Measurements from ENCODE around the gene MCCC2. TPM values are rescaled to one million over a fixed set of nuclear protein-coding genes. Genes with fewer than 3 reads are reported as not detected.

MCCC2 gene
- total RNA-seq, 4 donors from 2014 or later: 37.3 to 50.3 (median 43.3) TPM

- DNase-seq: no peak
- TF ChIP-seq, protein P1, sequence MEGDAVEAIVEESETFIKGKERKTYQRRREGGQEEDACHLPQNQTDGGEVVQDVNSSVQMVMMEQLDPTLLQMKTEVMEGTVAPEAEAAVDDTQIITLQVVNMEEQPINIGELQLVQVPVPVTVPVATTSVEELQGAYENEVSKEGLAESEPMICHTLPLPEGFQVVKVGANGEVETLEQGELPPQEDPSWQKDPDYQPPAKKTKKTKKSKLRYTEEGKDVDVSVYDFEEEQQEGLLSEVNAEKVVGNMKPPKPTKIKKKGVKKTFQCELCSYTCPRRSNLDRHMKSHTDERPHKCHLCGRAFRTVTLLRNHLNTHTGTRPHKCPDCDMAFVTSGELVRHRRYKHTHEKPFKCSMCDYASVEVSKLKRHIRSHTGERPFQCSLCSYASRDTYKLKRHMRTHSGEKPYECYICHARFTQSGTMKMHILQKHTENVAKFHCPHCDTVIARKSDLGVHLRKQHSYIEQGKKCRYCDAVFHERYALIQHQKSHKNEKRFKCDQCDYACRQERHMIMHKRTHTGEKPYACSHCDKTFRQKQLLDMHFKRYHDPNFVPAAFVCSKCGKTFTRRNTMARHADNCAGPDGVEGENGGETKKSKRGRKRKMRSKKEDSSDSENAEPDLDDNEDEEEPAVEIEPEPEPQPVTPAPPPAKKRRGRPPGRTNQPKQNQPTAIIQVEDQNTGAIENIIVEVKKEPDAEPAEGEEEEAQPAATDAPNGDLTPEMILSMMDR (IDR thresholded peaks at IDR 0.05): no peak
- Histone ChIP-seq H3K36me3 (peaks cover 0 to 59% (median 0%) of the 10 kb centered on the region in 3 donors), H3K27me3 (no peaks in the 10 kb centered on the region), H3K4me3 (no peak overlapping the region), H3K4me1 (no peaks in the 10 kb centered on the region), H3K9me3 (no peaks in the 10 kb centered on the region), H3K27ac (no peak overlapping the region)
Measured at GRCh38 chr5:71651579-71651978, 64.4 kb downstream of the MCCC2 start.

DNA sequence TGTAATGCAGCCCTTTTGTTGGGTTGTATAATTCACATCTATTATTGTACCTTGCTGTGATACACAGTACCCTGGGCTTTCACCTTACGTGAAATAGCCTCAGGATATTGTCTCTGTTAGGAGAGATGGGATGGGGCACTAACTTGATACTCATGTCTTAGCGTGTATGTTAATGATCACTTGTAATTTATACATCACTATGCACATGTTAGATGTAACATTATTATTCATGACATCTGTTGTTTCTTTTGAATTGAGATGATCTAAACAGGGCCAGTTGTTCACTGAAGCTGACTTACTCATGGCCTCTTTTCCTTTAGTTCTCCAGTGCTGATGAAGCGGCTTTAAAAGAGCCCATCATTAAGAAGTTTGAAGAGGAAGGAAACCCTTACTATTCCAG is 65.2 kb downstream of the MCCC2 start:
- H3K27ac ChIP-seq: no peak overlapping the region
- H3K4me3 ChIP-seq: no peak overlapping the region
- H3K27me3 ChIP-seq: no peaks in the 10 kb centered on the region
- no peak for DNase-seq
- no peaks in the 10 kb centered on the region for H3K4me1 ChIP-seq
- H3K36me3 ChIP-seq: peaks cover 0 to 59% (median 0%) of the 10 kb centered on the region in 3 donors
- no peaks in the 10 kb centered on the region for H3K9me3 ChIP-seq
- TF ChIP-seq, protein P1 (IDR thresholded peaks at IDR 0.05): no peak
- no peak for TF ChIP-seq POLR2A (IDR thresholded peaks at IDR 0.05)

GRCh38 chr5:71652803-71653543 is 65.8 kb downstream of the MCCC2 start:
- no peak overlapping the region for H3K4me3 ChIP-seq
- peaks cover 0 to 65% (median 0%) of the 10 kb centered on the region in 3 donors for H3K36me3 ChIP-seq
- no peak overlapping the region for H3K27ac ChIP-seq
- no peaks in the 10 kb centered on the region for H3K9me3 ChIP-seq
- no peak for TF ChIP-seq POLR2A (IDR thresholded peaks at IDR 0.05)
- TF ChIP-seq, protein P1 (IDR thresholded peaks at IDR 0.05): no peak
- H3K27me3 ChIP-seq: no peaks in the 10 kb centered on the region
- no peak for DNase-seq
- no peaks in the 10 kb centered on the region for H3K4me1 ChIP-seq

GRCh38 chr5:71658916-71659662 is 71.9 kb downstream of the MCCC2 start:
- Histone ChIP-seq H3K27ac (no peak overlapping the region), H3K9me3 (no peaks in the 10 kb centered on the region), H3K4me1 (no peaks in the 10 kb centered on the region), H3K36me3 (peaks cover 0 to 37% (median 0%) of the 10 kb centered on the region in 3 donors), H3K4me3 (no peak overlapping the region), H3K27me3 (no peaks in the 10 kb centered on the region)
- TF ChIP-seq, protein P1 (IDR thresholded peaks at IDR 0.05): peak in 4 of 6 experiments; percentile 20 to 50 (median 40)
- no peak for TF ChIP-seq POLR2A (IDR thresholded peaks at IDR 0.05)
- DNase-seq: no peak

DNA sequence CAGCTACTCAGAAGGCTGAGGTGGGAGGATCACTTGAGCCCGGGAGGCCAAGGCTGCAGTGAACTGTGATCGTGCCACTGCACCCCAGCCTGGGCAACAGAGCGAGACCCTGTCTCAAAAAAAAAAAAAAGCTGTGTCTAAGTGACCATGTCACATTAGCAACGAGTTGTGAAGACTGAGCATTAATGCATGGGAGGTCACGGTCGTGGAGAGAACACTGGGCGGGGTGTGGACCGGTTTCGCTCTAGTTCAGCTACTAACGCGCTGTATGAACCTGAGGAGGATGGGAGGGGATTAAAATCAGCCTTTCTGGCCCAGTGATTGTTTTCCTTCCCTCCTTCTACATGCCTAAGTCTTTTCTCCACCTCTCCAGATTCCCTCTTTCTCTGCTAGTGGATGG is 75.2 kb downstream of the MCCC2 start:
- no peaks in the 10 kb centered on the region for H3K27me3 ChIP-seq
- H3K27ac ChIP-seq: no peak overlapping the region
- TF ChIP-seq, protein P1 (IDR thresholded peaks at IDR 0.05): no peak
- TF ChIP-seq POLR2A (IDR thresholded peaks at IDR 0.05): no peak

More for the DNA sequence above, 75.2 kb downstream of the MCCC2 start:
- no peaks in the 10 kb centered on the region for H3K4me1 ChIP-seq
- peaks cover 0 to 8% (median 0%) of the 10 kb centered on the region in 3 donors for H3K36me3 ChIP-seq
- no peak for DNase-seq
- H3K9me3 ChIP-seq: no peaks in the 10 kb centered on the region
- no peak overlapping the region for H3K4me3 ChIP-seq
